Common myeloid progenitor, CD34-positive (primary cell): Measurements from ENCODE around the gene ADGRE1.

ENCODE experiments used
- CTCF ChIA-PET: fragments of 350-600 bp; sonication (Branson Sonifier 250); formaldehyde crosslinking; loops from one replicate; lab custom pipeline; 2021; ENCODE audit warnings: antibody characterized with exemption; lab: Charles Lee
- POLR2A ChIA-PET: fragments of 350-600 bp; sonication (Branson Sonifier 250); formaldehyde crosslinking; loops from one replicate; lab custom pipeline; 2021; ENCODE audit warnings: antibody characterized with exemption; lab: Charles Lee
- DNase-seq, 3 donors: peaks; one replicate each; pipeline versions ENCODE4 v3.0.0 to v3.0.0-alpha.2; 2013
- H3K27ac ChIP-seq, 2 experiments: 1 replicate in 1 of 2; 2 replicates in 1 of 2; pipeline ENCODE4 v1.7.0; 2013; ENCODE audit warnings: inconsistent platforms in 2 of 2, low read length in 2 of 2, mild to moderate bottlenecking in 2 of 2, low read depth in 1 of 2, moderate library complexity in 1 of 2; ENCODE audit not compliant: severe bottlenecking in 2 of 2, insufficient read depth in 1 of 2, poor library complexity in 1 of 2
- H3K27me3 ChIP-seq, 5 experiments: replicated peaks in 2 of 5; 1 replicate in 3 of 5; 2 replicates in 2 of 5; pipeline versions ENCODE4 v1.6.1 to v1.7.0; 2013; ENCODE audit warnings: low read length in 4 of 5, mild to moderate bottlenecking in 2 of 5, moderate library complexity in 2 of 5, inconsistent platforms in 1 of 5; ENCODE audit not compliant: insufficient read depth in 5 of 5, control insufficient read depth in 4 of 5
- H3K36me3 ChIP-seq, 4 experiments: 1 replicate in 2 of 4; 2 replicates in 2 of 4; pipeline versions ENCODE4 v1.6.1 to v1.7.0; 2013; ENCODE audit warnings: low read length in 3 of 4, control low read depth in 1 of 4, mild to moderate bottlenecking in 1 of 4; ENCODE audit not compliant: control insufficient read depth in 4 of 4, insufficient read depth in 4 of 4
- H3K4me1 ChIP-seq, 4 experiments: 1 replicate in 3 of 4; 2 replicates in 1 of 4; pipeline versions ENCODE4 v1.6.1 to v1.7.1; 2013; ENCODE audit warnings: low read length in 3 of 4, mild to moderate bottlenecking in 3 of 4, control low read depth in 1 of 4, inconsistent platforms in 1 of 4, moderate library complexity in 1 of 4; ENCODE audit not compliant: control insufficient read depth in 4 of 4, insufficient read depth in 4 of 4; ENCODE audit errors: control extremely low read depth in 1 of 4
- H3K4me3 ChIP-seq, 7 experiments: 1 replicate in 4 of 7; 2 replicates in 3 of 7; pipeline versions ENCODE4 v1.5.1 to v1.7.0; 2013; ENCODE audit warnings: mild to moderate bottlenecking in 7 of 7, low read length in 6 of 7, moderate library complexity in 6 of 7, inconsistent platforms in 2 of 7, low read depth in 2 of 7, control low read depth in 1 of 7; ENCODE audit not compliant: insufficient read depth in 4 of 7, control insufficient read depth in 1 of 7; ENCODE audit errors: extremely low read depth in 1 of 7
- H3K9me3 ChIP-seq, 5 experiments: 1 replicate in 4 of 5; 2 replicates in 1 of 5; pipeline versions ENCODE4 v1.6.1 to v1.7.1; 2013; ENCODE audit warnings: low read length in 4 of 5, mild to moderate bottlenecking in 2 of 5, inconsistent platforms in 1 of 5, low read depth in 1 of 5, moderate library complexity in 1 of 5; ENCODE audit not compliant: control insufficient read depth in 4 of 5, insufficient read depth in 2 of 5; ENCODE audit errors: control extremely low read depth in 1 of 5
- WGBS: methylation state at CpG from one replicate; pipeline ENCODE4 v1.1.5; 2013; ENCODE audit not compliant: insufficient coverage; 5-methylcytosine and 5-hydroxymethylcytosine counted together

Gene ADGRE1

DNA sequence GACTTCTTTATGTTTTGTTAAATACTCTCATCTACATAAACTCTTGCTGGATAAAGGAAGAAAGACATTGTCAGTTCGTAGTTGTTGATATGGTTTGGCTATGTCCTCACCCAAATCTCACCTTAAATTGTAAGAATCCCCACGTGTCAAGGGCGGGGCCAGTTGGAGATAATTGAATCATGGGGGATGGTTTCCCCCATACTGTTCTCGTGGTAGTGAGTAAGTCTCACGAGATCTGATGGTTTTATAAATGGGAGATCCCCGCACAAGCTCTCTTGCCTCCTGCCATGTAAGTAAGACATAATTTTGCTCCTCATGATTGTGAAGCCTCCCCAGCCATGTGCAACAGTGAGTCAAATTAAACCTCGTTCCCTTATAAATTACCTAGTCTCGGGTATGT lies 3.6 kb downstream of the ADGRE1 start:
- Histone ChIP-seq H3K27me3 (no peaks in the 10 kb centered on the region), H3K9me3 (peaks cover 0 to 22% (median 8%) of the 10 kb centered on the region in 5 experiments), H3K27ac (peak overlapping the region in 1 of 2 experiments; percentile 67), H3K36me3 (peaks cover 0 to 11% (median 2%) of the 10 kb centered on the region in 4 experiments), H3K4me1 (peaks cover 25 to 68% (median 58%) of the 10 kb centered on the region in 4 experiments), H3K4me3 (no peak overlapping the region)
- ChIA-PET POLR2A (no interaction called here), CTCF (interaction anchor here (0.6 to 2.6 kb wide), 6 partner anchors 10 to 449 kb away, joined by 3 to 10 read pairs (median 6); no protein-coding TSS in a partner anchor)
- WGBS = 83% methylated on average over 5 of the region's 8 CpGs
- peak in 1 of 3 donors; percentile 45 for DNase-seq

GRCh38 chr19:6891761-6892385 lies 4.5 kb downstream of the ADGRE1 start:
- POLR2A ChIA-PET = no interaction called here
- H3K36me3 ChIP-seq = peaks cover 0 to 19% (median 2%) of the 10 kb centered on the region in 4 experiments
- H3K4me3 ChIP-seq = peak overlapping the region in 2 of 7 experiments; percentile 13 to 40
- DNase-seq = peak; percentile 84 to 95 (median 91)
- H3K9me3 ChIP-seq = peaks cover 0 to 27% (median 13%) of the 10 kb centered on the region in 5 experiments
- CTCF ChIA-PET = interaction anchor here (1.7 to 2.2 kb wide), 2 partner anchors 11 to 448 kb away, joined by 3 to 7 read pairs; no protein-coding TSS in a partner anchor
- peak overlapping the region; percentile 36 to 67 for H3K27ac ChIP-seq
- 3% methylated on average over 5 of the region's 8 CpGs for WGBS
- peaks cover 24 to 61% (median 52%) of the 10 kb centered on the region in 4 experiments for H3K4me1 ChIP-seq
- H3K27me3 ChIP-seq = no peaks in the 10 kb centered on the region

GRCh38 chr19:6894313-6894712 lies 6.9 kb downstream of the ADGRE1 start:
- ChIA-PET CTCF (no interaction called here), POLR2A (no interaction called here)
- Histone ChIP-seq H3K9me3 (peaks cover 0 to 39% (median 13%) of the 10 kb centered on the region in 5 experiments), H3K36me3 (peaks cover 0 to 40% (median 2%) of the 10 kb centered on the region in 4 experiments), H3K4me1 (peaks cover 14 to 47% (median 41%) of the 10 kb centered on the region in 4 experiments), H3K4me3 (no peak overlapping the region), H3K27me3 (no peaks in the 10 kb centered on the region), H3K27ac (no peak overlapping the region)
- no peak for DNase-seq
- WGBS = no CpG with 5 or more reads among the region's 1 CpG

DNA sequence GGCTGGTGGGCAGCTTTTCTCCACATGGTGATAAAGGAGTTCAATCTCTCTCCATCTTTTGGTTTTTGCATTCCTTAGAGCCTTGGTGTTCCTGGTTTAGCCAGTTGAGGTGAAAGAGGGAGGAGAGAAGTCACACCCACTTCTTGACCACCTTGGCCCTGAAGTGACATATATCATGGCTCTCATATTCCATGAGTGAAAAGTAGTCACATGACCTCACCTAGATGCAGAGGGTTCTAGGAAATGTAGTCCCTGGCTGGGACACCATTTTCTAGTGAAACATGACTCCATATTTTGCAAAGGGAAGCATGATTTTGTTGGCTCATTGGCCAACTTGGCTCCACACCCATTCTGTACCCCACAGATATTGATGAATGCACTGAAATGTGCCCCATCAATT lies 16.1 kb downstream of the ADGRE1 start:
- ChIA-PET CTCF (interaction anchor here (1.3 to 1.7 kb wide), 2 partner anchors 39 to 101 kb away, joined by 3 read pairs; no protein-coding TSS in a partner anchor), POLR2A (no interaction called here)
- DNase-seq = no peak
- H3K27me3 ChIP-seq = no peaks in the 10 kb centered on the region
- peaks cover 0 to 49% (median 3%) of the 10 kb centered on the region in 4 experiments for H3K36me3 ChIP-seq
- no peak overlapping the region for H3K4me3 ChIP-seq
- peaks cover 6 to 32% (median 20%) of the 10 kb centered on the region in 5 experiments for H3K9me3 ChIP-seq
- no peak overlapping the region for H3K27ac ChIP-seq
- no peaks in the 10 kb centered on the region for H3K4me1 ChIP-seq

DNA sequence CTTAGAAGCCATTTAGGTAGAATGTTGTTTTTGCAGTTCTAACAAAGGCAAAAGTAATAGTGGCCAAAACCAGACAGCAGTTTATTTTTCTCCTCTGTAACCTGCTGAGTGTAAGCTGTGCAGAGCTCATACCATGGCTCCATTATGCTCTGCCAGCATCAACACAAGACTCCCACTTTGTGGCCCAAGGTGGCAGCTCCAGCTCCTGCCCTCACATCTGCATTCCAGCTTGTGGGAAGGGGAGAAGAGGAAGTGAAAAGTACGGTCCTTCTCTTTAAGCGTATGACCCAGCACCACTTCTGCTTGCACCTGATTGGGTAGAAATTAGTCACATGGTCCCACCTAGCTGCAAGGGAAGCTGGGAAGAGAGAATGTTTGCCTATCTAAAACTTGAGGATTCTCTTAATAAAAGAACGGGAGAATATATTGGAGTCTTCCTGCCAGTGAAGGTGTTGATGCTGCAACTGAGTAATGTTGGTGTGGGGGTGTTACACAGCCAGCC lies 19.2 kb downstream of the ADGRE1 start:
- POLR2A ChIA-PET = no interaction called here
- no peak overlapping the region for H3K27ac ChIP-seq
- H3K4me3 ChIP-seq = no peak overlapping the region
- H3K36me3 ChIP-seq = peaks cover 0 to 31% (median 3%) of the 10 kb centered on the region in 4 experiments
- CTCF ChIA-PET = interaction anchor here (1.1 kb wide), 1 partner anchor 38 kb away, joined by 3 read pairs; no protein-coding TSS in a partner anchor
- 89% methylated on average over 3 of the region's 3 CpGs for WGBS
- H3K27me3 ChIP-seq = no peaks in the 10 kb centered on the region
- DNase-seq = peak in 2 of 3 donors; percentile 57 to 70
- H3K4me1 ChIP-seq = no peaks in the 10 kb centered on the region
- peaks cover 0 to 17% (median 13%) of the 10 kb centered on the region in 5 experiments for H3K9me3 ChIP-seq

DNA sequence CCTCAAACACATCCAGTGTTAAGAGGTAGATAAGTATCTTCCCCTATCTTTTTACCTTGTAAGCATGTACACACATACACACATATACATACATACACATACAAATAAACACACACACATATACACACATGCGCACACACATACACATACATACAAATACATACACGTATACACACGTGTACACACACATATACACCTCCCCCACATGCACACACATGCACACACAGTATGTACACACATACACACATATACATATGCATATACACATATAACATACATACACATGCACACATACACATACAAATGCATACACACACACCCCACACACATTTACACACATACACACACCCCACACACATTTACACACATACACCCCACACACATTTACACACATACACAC lies 24.1 kb downstream of the ADGRE1 start:
- no peaks in the 10 kb centered on the region for H3K4me1 ChIP-seq
- peaks cover 3 to 25% (median 16%) of the 10 kb centered on the region in 5 experiments for H3K9me3 ChIP-seq
- H3K36me3 ChIP-seq = peaks cover 0 to 40% (median 5%) of the 10 kb centered on the region in 4 experiments
- H3K27me3 ChIP-seq = no peaks in the 10 kb centered on the region
- peak in 1 of 3 donors; percentile 32 for DNase-seq
- CTCF ChIA-PET = no interaction called here
- no peak overlapping the region for H3K4me3 ChIP-seq
- H3K27ac ChIP-seq = no peak overlapping the region
- WGBS = 93% methylated on average over 3 of the region's 3 CpGs
- POLR2A ChIA-PET = no interaction called here

- Histone ChIP-seq H3K9me3 (peaks cover 3 to 19% (median 11%) of the 10 kb centered on the region in 5 experiments), H3K4me3 (no peak overlapping the region), H3K4me1 (no peaks in the 10 kb centered on the region), H3K27me3 (no peaks in the 10 kb centered on the region), H3K36me3 (peaks cover 0 to 32% (median 5%) of the 10 kb centered on the region in 4 experiments), H3K27ac (no peak overlapping the region)
- WGBS = no CpG with 5 or more reads among the region's 2 CpGs
- CTCF ChIA-PET = interaction anchor here (0.6 to 1.7 kb wide), 3 partner anchors 11 to 16 kb away, joined by 3 to 6 read pairs (median 3); no protein-coding TSS in a partner anchor
- POLR2A ChIA-PET = no interaction called here
- no peak for DNase-seq
These were observed 26.9 kb downstream of the ADGRE1 start for GRCh38 chr19:6914321-6914720.
